VCaP (cell line): ENCODE measurements around the gene PLK4.
"Not testable (repeated sequence)": the region's sequence is repeated elsewhere in the genome, so short reads cannot be mapped to it uniquely, and the experiment has no call there.

Source experiments
- H3K27ac ChIP-seq: fragments of 450-650 bp; 2 replicates; pipeline ENCODE4 v1.5.1; 2017
- TF ChIP-seq, protein P1 (sequence below): fragments of 450-650 bp; conservative IDR thresholded peaks from 2 replicates; pipeline ENCODE4 v1.5.1; 2017; ENCODE audit warnings: mild to moderate bottlenecking, moderate library complexity

The PLK4 gene

DNA sequence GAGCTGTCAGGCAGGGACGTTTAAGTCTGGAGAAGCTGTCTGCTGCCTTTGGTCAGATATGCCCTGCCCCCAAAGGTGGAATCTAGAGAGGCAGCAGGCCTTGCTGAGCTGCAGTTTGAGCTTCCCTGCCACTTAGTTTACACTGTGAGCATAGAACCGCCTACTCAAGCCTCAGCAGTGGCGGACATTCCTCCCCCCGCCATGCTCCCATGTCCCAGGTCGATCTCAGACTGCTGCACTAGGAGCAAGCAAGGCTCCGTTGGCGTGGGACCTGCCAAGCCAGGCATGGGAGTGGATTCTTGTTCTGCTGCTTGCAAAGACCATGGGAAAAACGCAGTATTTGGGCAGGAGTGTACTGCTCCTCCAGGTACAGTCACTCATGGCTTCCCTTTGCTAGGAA lies 24.3 kb downstream of the PLK4 start:
- TF ChIP-seq, protein P1, sequence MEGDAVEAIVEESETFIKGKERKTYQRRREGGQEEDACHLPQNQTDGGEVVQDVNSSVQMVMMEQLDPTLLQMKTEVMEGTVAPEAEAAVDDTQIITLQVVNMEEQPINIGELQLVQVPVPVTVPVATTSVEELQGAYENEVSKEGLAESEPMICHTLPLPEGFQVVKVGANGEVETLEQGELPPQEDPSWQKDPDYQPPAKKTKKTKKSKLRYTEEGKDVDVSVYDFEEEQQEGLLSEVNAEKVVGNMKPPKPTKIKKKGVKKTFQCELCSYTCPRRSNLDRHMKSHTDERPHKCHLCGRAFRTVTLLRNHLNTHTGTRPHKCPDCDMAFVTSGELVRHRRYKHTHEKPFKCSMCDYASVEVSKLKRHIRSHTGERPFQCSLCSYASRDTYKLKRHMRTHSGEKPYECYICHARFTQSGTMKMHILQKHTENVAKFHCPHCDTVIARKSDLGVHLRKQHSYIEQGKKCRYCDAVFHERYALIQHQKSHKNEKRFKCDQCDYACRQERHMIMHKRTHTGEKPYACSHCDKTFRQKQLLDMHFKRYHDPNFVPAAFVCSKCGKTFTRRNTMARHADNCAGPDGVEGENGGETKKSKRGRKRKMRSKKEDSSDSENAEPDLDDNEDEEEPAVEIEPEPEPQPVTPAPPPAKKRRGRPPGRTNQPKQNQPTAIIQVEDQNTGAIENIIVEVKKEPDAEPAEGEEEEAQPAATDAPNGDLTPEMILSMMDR, result no peak
- H3K27ac ChIP-seq, result no peak overlapping the region

DNA sequence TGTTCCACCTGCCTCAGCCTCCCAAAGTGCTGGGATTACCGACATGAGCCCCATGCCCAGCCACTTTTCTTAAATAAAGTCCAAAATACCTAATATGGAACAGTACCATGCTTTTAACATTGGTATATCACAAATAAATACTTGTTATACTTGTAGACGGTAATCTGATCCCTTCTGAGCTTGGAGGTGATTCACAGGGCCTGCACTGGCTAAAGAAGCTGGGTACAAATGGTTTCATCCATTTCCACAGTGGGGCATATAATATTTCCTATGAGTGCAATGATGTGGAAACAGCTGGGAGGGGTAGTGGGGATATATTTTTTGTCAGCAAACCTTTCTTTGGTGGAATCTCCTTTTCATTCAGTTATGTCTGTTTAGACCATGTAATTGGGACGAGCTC lies 35.8 kb downstream of the PLK4 start:
- TF ChIP-seq, protein P1, result no peak

DNA sequence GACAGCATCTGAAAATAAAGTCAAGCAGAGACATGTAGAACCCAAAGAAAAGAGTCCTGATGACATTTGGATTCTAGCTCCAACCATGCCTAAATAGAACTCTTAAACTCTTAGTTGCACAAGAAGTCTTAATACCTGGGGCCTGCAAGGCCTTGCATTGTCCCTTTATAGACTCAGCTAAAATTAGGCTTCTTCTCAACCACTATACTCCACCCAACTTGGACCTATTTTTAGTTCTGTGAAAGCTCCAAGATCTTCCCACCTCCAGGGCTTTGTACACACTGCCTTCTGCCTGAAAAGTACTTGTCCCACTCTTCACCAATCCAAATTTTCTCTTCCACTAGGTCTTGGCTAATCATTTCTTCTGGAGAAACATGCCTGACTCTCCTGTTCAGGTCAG lies 36.5 kb downstream of the PLK4 start:
- no peak overlapping the region for H3K27ac ChIP-seq
- TF ChIP-seq, protein P1, result no peak

More for the DNA sequence above, 35.8 kb downstream of the PLK4 start:
- no peak overlapping the region for H3K27ac ChIP-seq

DNA sequence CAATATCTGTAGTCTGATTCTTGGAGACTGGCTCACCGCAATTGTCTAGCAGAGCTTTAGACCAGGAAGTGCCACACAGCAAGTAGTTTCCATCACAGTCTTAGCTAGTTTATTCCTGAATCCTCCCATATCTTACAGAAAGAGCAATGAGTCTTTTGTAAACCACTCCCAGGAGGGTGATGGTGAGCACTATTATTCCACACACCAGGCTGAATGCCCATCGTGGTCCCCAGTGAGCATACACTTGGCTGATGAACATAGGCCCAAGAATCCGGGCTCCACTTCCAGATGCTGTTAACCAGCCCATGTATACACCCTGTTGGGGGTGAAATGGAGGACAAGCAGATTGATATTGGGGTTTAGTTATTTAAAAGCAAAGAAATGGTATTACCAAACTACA lies 39.8 kb downstream of the PLK4 start:
- TF ChIP-seq, protein P1, result no peak
- no peak overlapping the region for H3K27ac ChIP-seq

DNA sequence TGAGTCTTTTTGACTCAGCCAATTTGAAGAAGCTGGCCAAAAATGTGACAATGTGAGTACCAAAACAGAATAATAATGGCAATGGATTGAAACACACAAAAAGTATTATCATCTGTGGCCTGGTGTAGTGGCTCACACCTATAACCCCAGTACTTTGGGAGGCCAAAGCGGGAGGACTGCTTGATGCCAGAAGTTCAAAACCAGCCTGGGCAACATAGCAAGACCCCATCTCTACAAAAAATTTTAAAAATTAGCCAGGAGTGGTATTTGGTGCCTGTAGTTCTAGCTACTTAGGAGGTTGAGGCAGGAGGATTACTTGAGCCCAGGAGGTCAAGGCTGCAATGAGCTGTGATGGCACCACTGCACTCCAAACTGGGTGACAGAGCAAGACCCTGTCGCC lies 41.5 kb downstream of the PLK4 start:
- TF ChIP-seq, protein P1, result no peak
- no peak overlapping the region for H3K27ac ChIP-seq

DNA sequence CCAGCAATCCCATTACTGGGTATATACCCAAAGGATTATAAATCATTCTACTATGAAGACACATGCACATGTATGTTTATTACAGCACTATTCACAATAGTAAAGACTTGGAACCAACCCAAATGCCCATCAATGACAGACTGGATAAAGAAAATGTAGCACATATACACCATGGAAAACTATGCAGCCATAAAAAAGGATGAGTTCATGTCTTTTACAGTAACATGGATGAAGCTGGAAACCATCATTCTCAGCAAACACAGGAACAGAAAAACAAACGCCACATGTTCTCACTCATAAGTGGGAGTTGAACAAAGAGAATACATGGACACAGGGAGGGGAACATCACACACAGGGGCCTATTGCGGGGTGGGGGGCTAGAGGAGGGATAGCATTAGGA lies 45.0 kb downstream of the PLK4 start:
- not testable (repeated sequence) for H3K27ac ChIP-seq

DNA sequence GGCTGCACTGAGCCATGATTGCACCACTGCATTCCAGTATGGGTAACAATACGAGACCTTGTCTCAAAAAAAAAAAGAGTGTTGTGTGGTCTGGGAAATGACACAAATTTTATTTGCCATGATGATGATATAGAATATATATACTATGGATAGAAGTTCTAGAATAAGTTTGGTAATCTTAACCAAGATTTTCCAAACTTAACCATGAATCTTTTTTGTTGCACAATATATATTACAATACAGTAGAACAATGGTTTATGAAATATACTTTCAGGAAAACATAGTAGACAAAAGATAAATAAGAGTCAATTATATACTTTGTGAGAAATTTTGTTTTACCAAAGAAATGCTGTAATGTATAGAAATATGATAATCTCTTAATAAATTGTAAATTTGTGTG lies 49.5 kb downstream of the PLK4 start:
- TF ChIP-seq, protein P1, result no peak
- H3K27ac ChIP-seq, result no peak overlapping the region

DNA sequence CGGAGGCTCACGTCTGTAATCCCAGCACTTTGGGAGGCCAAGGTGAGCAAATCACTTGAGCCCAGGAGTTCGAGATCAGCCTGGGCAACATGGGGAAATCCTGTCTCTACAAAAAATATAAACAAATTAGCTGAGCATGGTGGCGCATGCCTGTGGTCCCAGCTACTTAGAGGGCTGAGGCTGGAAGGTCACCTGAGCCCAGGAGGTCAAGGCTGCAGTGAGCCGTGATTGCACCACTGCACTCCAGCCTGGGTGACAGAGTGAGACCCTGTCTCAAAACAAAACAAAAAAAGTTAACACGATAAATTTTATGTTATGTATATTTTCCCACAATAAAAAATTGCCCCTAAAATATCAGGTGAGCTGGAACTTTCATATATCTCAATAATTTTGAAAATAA lies 51.1 kb downstream of the PLK4 start:
- not testable (repeated sequence) for H3K27ac ChIP-seq

DNA sequence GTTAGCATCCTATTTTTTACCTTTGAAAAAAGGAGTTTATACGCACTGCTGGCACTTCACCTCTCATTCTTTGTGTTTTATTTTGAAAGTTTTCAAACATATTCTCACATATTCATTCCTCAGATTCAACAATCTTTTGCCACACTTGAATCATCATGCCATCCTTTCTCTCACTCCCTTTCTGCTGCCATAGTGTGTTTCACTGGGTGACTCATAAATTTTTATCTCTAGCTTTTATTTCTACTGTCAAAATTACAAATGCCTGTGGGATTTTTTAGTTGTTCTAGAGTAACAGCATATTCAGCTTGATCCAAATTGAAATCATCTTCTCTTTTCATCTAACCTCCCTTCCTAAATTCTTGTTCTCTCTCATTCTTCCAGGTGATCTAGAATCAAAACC lies 56.3 kb downstream of the PLK4 start:
- H3K27ac ChIP-seq, result no peak overlapping the region
- TF ChIP-seq, protein P1, result no peak
